MM.1S (cell line): Measurements from ENCODE around the gene AHRR.

Experiments
- DNase-seq: peaks from one replicate; pipeline ENCODE4 v3.0.0-alpha.2; 2015
- H2AFZ ChIP-seq: fragments of 300-600 bp; sonication (generic); 2 replicates; pipeline ENCODE4 v1.6.0; 2016; ENCODE audit warnings: antibody characterized with exemption, low read length
- H3F3A ChIP-seq: fragments of 300-600 bp; sonication (generic); 2 replicates; pipeline ENCODE4 v1.6.1; 2016; ENCODE audit warnings: mild to moderate bottlenecking, antibody characterized with exemption, low read length, moderate library complexity, mixed read lengths; ENCODE audit not compliant: insufficient read depth
- H3K27ac ChIP-seq: fragments of 300-600 bp; sonication (generic); 2 replicates; pipeline ENCODE4 v1.5.1; 2016; ENCODE audit warnings: mild to moderate bottlenecking, low read length
- H3K27me3 ChIP-seq: fragments of 300-600 bp; sonication (generic); replicated peaks from 2 replicates; pipeline ENCODE4 v1.6.0; 2016; ENCODE audit warnings: low read length; ENCODE audit not compliant: insufficient read depth
- H3K36me3 ChIP-seq: fragments of 300-600 bp; sonication (generic); replicated peaks from 2 replicates; pipeline ENCODE4 v1.6.1; 2016; ENCODE audit warnings: mild to moderate bottlenecking, low read length, mixed read lengths; ENCODE audit not compliant: insufficient read depth
- H3K4me1 ChIP-seq: fragments of 300-600 bp; sonication (generic); 2 replicates; pipeline ENCODE4 v1.6.1; 2016; ENCODE audit warnings: low read length, mixed read lengths
- H3K4me2 ChIP-seq: fragments of 300-600 bp; sonication (generic); 2 replicates; pipeline ENCODE4 v1.6.0; 2016; ENCODE audit warnings: low read depth, low read length
- H3K4me3 ChIP-seq: fragments of 300-600 bp; sonication (generic); 2 replicates; pipeline ENCODE4 v1.5.1; 2016; ENCODE audit warnings: low read length, mixed read lengths
- H3K79me2 ChIP-seq: fragments of 300-600 bp; sonication (generic); 2 replicates; pipeline ENCODE4 v1.6.1; 2016; ENCODE audit warnings: mixed run types, low read length, mixed read lengths
- H3K9ac ChIP-seq: fragments of 300-600 bp; sonication (generic); 2 replicates; pipeline ENCODE4 v1.6.1; 2016; ENCODE audit warnings: low read length, mixed read lengths
- H3K9me2 ChIP-seq: fragments of 300-600 bp; sonication (generic); replicated peaks from 2 replicates; pipeline ENCODE4 v1.6.1; 2016; ENCODE audit warnings: mild to moderate bottlenecking, low read length, mixed read lengths; ENCODE audit not compliant: insufficient read depth
- H3K9me3 ChIP-seq: fragments of 300-600 bp; sonication (generic); replicated peaks from 2 replicates; pipeline ENCODE4 v1.6.1; 2016; ENCODE audit warnings: mild to moderate bottlenecking, low read length, mixed read lengths; ENCODE audit not compliant: insufficient read depth
- H4K20me1 ChIP-seq: fragments of 300-600 bp; sonication (generic); 2 replicates; pipeline ENCODE4 v1.6.1; 2016; ENCODE audit warnings: mild to moderate bottlenecking, low read length, moderate library complexity, mixed read lengths; ENCODE audit not compliant: insufficient read depth
- EZH2 ChIP-seq: fragments of 300-600 bp; sonication (generic); optimal IDR thresholded peaks from 2 replicates; pipeline ENCODE3; 2017; ENCODE audit warnings: low read depth, mild to moderate bottlenecking, antibody characterized with exemption, low read length, mixed read lengths
- EZH2phosphoT487 ChIP-seq: fragments of 300-600 bp; sonication (generic); IDR thresholded peaks from 2 replicates; pipeline ENCODE4 v1.6.1; 2018; ENCODE audit warnings: antibody characterized with exemption, low read length
- TF ChIP-seq, protein P1 (sequence below): fragments of 300-600 bp; sonication (generic); IDR thresholded peaks from 2 replicates; pipeline ENCODE4 v1.5.1; 2016; ENCODE audit warnings: antibody characterized with exemption, low read length, mixed read lengths

The AHRR gene

DNA sequence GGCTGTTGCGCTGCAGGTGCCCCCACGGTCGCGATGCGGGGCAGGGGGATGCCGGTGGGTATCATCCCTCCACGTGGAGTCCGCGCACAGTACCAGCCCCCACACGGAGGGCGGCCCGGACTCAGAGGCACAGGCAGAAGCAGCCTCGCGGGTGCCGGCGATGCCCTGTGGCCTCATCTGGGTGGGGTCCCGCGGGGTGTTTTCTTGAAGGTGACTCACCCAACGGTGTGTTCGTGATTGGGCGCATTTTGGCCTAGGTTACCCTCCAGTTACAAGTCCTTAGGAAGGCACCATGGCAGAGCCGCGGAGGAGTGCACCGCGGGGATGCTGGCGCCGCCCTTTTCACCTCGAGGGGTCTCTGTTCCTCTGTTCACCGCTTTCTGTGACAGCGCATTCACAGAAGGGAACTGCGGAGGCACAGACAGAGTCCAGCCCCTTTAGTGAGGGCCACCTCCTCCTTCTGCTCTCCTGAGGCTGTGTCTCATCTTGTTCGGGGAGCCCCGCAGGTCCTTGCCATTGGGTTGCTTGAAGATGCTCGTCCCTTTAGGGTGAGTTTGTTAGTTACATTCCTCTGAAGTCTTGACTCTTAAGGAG is 99.9 kb downstream of the AHRR start:
- H3K9me2 ChIP-seq, result no peaks in the 10 kb centered on the region
- no peaks in the 10 kb centered on the region for H4K20me1 ChIP-seq
- no peaks in the 10 kb centered on the region for H3K9me3 ChIP-seq
- no peak overlapping the region for H3K4me2 ChIP-seq
- peaks cover 9% of the 10 kb centered on the region for H3K4me1 ChIP-seq
- no peak for DNase-seq
- H3K27ac ChIP-seq, result no peak overlapping the region
- TF ChIP-seq EZH2phosphoT487 (no peak), EZH2 (no peak)
- TF ChIP-seq, protein P1, sequence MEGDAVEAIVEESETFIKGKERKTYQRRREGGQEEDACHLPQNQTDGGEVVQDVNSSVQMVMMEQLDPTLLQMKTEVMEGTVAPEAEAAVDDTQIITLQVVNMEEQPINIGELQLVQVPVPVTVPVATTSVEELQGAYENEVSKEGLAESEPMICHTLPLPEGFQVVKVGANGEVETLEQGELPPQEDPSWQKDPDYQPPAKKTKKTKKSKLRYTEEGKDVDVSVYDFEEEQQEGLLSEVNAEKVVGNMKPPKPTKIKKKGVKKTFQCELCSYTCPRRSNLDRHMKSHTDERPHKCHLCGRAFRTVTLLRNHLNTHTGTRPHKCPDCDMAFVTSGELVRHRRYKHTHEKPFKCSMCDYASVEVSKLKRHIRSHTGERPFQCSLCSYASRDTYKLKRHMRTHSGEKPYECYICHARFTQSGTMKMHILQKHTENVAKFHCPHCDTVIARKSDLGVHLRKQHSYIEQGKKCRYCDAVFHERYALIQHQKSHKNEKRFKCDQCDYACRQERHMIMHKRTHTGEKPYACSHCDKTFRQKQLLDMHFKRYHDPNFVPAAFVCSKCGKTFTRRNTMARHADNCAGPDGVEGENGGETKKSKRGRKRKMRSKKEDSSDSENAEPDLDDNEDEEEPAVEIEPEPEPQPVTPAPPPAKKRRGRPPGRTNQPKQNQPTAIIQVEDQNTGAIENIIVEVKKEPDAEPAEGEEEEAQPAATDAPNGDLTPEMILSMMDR, result no peak
- H3F3A ChIP-seq, result 0 out of 2 replicates have a peak, but pooled peaks cover 3% of the 10 kb centered on the region
- H3K36me3 ChIP-seq, result no peaks in the 10 kb centered on the region
- no peaks in the 10 kb centered on the region for H3K79me2 ChIP-seq
- no peaks in the 10 kb centered on the region for H3K27me3 ChIP-seq
- H3K9ac ChIP-seq, result no peak overlapping the region
- no peak overlapping the region for H3K4me3 ChIP-seq
- H2AFZ ChIP-seq, result no peak overlapping the region

DNA sequence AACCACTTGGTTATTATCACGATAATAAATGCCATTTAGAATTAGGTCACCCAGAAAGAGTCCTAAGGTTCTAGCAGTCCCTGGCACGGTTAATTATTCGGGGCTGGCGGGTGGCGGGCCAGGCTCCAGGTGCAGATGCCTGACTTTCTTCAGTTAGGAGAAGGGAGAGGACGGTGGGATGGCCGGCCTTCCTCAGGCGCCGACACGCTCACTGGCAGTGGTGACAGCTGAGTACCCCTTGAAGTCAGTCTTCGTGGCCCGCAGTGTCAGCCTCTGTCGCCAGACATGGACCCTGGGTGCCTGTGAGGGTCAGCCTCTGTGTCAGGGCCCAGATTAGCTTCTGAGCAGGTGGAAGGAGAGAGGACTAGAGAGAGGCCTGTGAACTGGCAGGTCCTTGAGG is 100.4 kb downstream of the AHRR start:
- Histone ChIP-seq H2AFZ (no peak overlapping the region), H3K36me3 (no peaks in the 10 kb centered on the region), H3K27ac (no peak overlapping the region), H3K4me2 (no peak overlapping the region), H3K79me2 (no peaks in the 10 kb centered on the region), H3F3A (0 out of 2 replicates have a peak, but pooled peaks cover 3% of the 10 kb centered on the region), H3K4me1 (peaks cover 9% of the 10 kb centered on the region), H4K20me1 (no peaks in the 10 kb centered on the region), H3K9me2 (no peaks in the 10 kb centered on the region), H3K9ac (no peak overlapping the region), H3K27me3 (no peaks in the 10 kb centered on the region), H3K4me3 (no peak overlapping the region), H3K9me3 (no peaks in the 10 kb centered on the region)
- TF ChIP-seq EZH2 (no peak), EZH2phosphoT487 (no peak)
- TF ChIP-seq, protein P1, result no peak
- DNase-seq, result no peak

DNA sequence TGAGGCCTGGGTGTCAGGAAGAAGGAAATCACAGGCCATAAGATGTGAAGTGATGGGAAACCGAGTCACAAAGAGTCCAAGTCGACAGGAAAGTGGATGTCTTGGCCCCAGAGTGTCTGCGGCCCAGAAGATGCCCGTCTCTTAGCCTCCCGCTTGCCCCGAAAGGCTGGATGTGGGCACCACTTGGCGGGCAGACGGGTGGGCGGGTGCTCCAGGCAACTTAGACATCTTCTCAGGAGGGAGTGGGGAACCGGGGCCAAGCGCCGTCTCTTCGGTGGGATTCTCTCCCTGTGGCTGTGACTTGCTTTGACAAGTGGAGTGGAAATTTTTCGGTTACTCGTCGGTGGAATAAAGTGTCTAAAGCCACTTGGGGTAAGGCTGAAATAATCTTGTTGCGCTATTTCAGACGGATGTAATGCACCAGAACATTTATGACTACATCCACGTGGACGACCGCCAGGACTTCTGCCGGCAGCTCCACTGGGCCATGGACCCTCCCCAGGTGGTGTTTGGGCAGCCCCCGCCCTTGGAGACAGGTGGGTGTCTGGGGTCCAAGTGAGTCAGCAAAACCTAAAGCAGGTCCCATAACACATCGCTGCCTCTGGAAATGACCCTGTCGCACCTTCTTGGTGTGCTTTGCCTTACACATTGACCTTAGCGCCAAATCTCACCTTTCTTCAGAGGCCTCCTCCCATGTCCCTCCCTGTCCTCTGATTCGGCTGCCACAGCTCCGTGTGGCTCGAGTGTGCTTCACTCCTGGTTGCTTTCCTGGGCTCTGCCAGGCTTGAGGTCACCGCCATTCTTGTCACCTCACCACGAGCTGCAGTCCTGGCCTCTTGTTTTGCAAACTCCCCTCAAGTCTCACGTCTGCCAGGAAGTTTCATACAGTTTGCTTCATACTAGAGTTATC is 101.1 kb downstream of the AHRR start:
- H3K36me3 ChIP-seq, result no peaks in the 10 kb centered on the region
- no peak overlapping the region for H3K27ac ChIP-seq
- H3K4me3 ChIP-seq, result no peak overlapping the region
- H3K9ac ChIP-seq, result no peak overlapping the region
- H4K20me1 ChIP-seq, result no peaks in the 10 kb centered on the region
- no peaks in the 10 kb centered on the region for H3K9me2 ChIP-seq
- 0 out of 2 replicates have a peak, but pooled peaks cover 3% of the 10 kb centered on the region for H3F3A ChIP-seq
- H3K9me3 ChIP-seq, result no peaks in the 10 kb centered on the region
- no peaks in the 10 kb centered on the region for H3K27me3 ChIP-seq
- H3K79me2 ChIP-seq, result no peaks in the 10 kb centered on the region
- peaks cover 9% of the 10 kb centered on the region for H3K4me1 ChIP-seq
- DNase-seq, result no peak
- H2AFZ ChIP-seq, result no peak overlapping the region
- TF ChIP-seq EZH2 (no peak), EZH2phosphoT487 (no peak)
- TF ChIP-seq, protein P1, result no peak
- H3K4me2 ChIP-seq, result no peak overlapping the region
